ENCODE results near the gene RNASET2.
"Not testable (repeated sequence)": the region's sequence is repeated elsewhere in the genome, so short reads cannot be mapped to it uniquely, and the experiment has no call there.

Gene RNASET2

DNA sequence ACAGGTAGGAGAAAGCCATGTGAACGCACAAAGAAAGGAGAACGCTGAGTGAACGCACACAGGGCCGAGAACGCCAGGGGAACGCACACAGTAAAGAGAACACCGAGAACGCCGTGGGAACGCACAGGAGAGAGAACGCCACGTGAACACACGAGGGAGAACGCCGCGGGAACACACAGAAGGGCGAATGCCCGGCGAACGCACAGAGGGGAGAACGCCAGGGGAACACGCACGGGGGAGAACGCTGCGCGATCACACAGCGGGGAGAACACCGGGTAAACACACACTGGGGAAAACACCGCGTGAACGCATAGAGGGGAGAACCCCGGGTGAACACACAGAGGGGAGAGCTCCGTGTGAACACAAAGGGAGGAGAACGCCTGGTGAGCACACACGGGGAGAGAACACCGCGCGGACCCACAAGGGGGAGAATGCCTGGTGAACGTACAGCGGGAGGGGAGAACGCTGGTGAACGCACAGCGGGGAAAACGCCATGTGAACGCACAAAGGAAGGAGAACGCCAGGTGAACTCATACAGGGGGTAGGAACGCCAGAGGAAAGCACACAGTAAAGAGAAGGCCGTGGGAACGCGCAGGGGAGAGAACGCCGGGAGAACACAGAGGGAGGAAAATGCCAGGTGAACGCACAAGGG, 55.3 kb downstream of the RNASET2 start:
- no peak for DNase-seq

DNA sequence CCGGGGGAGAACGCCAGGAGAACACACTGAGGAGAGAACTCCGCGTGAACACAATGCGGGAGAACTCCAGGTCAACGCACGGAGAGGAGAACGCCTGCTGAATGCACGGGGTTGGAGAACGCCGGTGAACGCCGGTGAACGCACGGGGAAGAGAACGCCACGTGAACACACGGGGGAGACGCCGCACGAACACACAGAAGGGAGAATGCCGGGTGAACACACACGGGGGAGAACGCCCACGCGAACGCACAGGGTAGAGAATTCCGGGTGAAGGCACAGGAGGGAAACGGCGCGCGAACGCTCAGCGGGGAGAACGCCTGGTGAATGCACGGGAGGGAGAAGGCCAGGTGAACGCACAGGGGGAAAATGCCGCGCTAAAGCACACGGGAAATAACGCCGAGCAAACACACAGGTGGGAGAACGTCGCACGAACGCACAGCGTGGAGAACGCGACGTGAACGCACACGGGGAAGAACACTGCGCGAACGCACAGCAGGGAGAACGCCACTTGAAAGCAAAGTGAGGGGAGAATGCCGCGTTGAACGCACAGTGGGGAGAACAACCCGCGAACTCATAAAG, 56.1 kb downstream of the RNASET2 start:
- DNase-seq, result no peak

DNA sequence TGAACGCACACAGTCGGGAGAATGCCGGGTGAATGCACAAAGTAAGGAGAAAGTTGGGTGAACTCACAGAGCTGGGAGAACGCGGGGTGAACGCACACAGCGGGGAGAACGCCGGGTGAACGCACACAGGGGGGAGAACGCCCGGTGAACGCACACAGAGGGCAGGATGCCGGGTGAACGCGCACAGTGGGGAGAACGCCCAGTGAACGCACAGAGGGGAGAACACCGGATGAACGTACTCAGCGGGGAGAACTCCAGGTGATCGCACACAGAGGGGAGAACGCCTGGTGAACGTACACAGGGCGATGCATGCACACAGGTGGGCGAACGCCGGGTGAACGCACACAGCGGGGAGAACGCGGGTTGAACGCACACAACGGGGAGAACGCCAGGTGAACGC, 57.4 kb downstream of the RNASET2 start:
- no peak for DNase-seq

DNA sequence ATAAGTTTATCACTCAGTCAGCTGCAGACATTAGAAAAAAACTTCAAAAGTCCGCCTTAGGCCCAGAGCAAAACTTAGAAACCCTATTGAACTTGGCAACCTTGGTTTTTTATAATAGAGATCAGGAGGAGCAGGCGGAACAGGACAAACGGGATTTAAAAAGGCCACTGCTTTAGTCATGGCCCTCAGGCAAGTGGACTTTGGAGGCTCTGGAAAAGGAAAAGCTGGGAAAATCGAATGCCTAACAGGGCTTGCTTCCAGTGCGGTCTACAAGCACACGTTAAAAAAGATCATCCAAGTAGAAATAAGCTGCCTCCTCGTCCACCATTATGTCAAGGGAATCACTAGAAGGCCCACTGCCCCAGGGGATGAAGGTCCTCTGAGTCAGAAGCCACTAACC, 61.7 kb downstream of the RNASET2 start:
- not testable (repeated sequence) for DNase-seq

DNA sequence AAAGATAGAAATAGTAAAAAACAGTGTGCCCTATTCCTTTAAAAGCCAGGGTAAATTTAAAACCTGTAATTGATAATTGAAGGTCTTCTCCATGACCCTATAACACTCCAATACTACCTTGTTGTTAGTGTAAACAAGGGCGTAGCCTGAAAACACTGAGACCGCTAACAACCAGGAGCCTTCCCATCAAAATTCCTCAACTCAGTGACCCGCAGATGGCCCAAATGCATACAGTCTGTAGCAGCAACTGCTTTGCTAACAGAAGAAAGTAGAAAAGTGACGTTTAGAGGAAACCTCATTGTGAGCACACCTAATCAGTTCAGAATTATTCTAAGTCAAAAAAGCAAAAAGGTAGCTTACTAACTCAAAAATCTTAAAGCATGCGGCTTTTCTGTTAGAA, 63.9 kb downstream of the RNASET2 start:
- not testable (repeated sequence) for DNase-seq

DNA sequence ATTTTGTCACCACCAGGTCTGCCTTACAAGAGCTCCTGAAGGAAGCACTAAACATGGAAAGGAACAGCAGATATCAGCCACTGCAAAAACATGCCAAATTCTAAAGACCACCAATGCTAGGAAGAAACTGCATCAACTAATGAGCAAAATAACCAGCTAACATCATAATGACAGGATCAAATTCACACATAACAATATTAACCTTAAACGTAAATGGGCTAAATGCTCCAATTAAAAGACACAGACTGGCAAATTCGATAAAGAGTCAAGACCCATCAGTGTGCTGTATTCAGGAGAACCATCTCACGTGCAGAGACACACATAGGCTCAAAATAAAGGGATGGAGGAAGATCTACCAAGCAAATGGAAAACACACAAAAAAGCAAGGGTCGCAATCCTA, 69.6 kb downstream of the RNASET2 start:
- DNase-seq, result not testable (repeated sequence)

DNA sequence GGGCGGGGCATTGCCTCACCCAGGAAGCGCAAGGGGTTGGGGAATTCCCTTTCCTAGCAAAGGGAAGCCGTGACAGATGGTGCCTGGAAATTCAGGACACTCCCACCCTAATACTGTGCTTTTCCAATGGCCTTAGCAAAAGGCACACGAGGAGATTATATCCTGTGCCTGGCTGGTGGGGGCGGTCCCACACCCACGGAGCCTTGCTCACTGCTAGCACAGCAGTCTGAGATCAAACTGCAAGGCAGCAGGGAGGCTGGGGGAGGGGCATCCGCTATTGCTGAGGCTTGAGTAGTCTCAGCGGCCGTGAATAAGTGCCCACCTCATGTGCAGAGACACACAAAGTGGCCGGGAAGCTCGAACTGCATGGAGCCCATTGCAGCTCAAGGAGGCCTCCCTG, 71.4 kb downstream of the RNASET2 start:
- DNase-seq, result not testable (repeated sequence)

DNA sequence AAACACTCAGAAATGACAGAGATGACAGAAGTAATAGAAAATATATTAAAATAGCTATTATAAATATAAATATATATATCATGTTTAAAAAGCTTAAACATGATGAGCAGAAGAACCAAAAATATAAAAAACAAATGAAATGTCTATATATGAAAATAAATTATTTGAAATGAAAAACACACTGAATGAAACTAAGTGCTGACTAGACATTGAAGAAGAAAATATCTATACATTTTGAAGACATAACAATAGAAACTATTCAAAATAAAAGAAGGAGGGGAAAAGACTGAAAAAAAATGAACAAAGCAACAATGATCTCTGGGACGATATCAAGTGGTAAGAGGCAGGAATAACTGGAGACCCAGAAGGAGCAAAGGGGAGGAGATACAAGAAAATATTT, 76.8 kb downstream of the RNASET2 start:
- DNase-seq, result no peak

Measured in fibroblast of skin of right biceps (primary cell).